Sigmoid colon (tissue), 7 donors: ENCODE data around the gene CUX1. TPM values are rescaled to one million over a fixed set of nuclear protein-coding genes. Genes with fewer than 3 reads are reported as not detected.

Experiments used
- DNase-seq: peaks from one replicate; pipeline ENCODE4 v3.0.0-alpha.2; 2019
- H3K27ac ChIP-seq, 4 donors: fragments of 200-600 bp; sonication (generic); one replicate each; pipeline ENCODE4 v1.5.1; 2016 to 2019; ENCODE audit warnings: mild to moderate bottlenecking in 1 of 4
- H3K27me3 ChIP-seq, 3 donors: fragments of 200-600 bp; sonication (generic); one replicate each; pipeline ENCODE4 v1.5.1; 2019; ENCODE audit warnings: mild to moderate bottlenecking in 1 of 3
- H3K36me3 ChIP-seq, 4 donors: fragments of 200-600 bp; sonication (generic); one replicate each; pipeline ENCODE4 v1.5.1; 2016 to 2019
- H3K4me1 ChIP-seq, 4 donors: fragments of 200-600 bp; sonication (generic); one replicate each; pipeline ENCODE4 v1.5.1; 2017 to 2019
- H3K4me3 ChIP-seq, 4 donors: fragments of 200-600 bp; sonication (generic); one replicate each; pipeline ENCODE4 v1.5.1; 2017 to 2019; ENCODE audit warnings: mild to moderate bottlenecking in 2 of 4, moderate library complexity in 1 of 4
- H3K9me3 ChIP-seq, 4 donors: fragments of 200-600 bp in 3 of 4; sonication (generic) in 3 of 4; one replicate each; pipeline versions ENCODE4 v1.5.1 to v1.6.1; 2013 to 2019
- CTCF ChIP-seq, 4 experiments: fragments of 450-650 bp in 3 of 4; fragments of 200-600 bp in 1 of 4; IDR thresholded peaks; one replicate each; pipeline ENCODE4 v1.5.1; 2016 to 2019; ENCODE audit warnings: antibody characterized with exemption in 4 of 4, mild to moderate bottlenecking in 3 of 4, moderate library complexity in 2 of 4
- EP300 ChIP-seq, 4 donors: sonication (generic); formaldehyde crosslinking; IDR thresholded peaks; one replicate each; pipeline ENCODE4 v1.6.1; 2017; ENCODE audit warnings: antibody characterized with exemption in 4 of 4
- POLR2A ChIP-seq, 2 donors: fragments of 450-650 bp; IDR thresholded peaks; one replicate each; pipeline ENCODE4 v1.6.1; 2016; ENCODE audit warnings: antibody characterized with exemption in 2 of 2, mild to moderate bottlenecking in 2 of 2, moderate library complexity in 2 of 2
- POLR2AphosphoS5 ChIP-seq, 4 donors: sonication (generic); formaldehyde crosslinking; IDR thresholded peaks; one replicate each; pipeline ENCODE4 v1.6.1; 2017; ENCODE audit warnings: antibody characterized with exemption in 4 of 4
- WGBS, 2 donors: extraction: QIAGEN DNeasy Blood & Tissue Kit; methylation state at CpG; one replicate each; pipeline ENCODE4 v1.1.7; 2013; 5-methylcytosine and 5-hydroxymethylcytosine counted together
- intact Hi-C: fragments of 100-400 bp; cut with DNase I; formaldehyde crosslinking; loops from one replicate; pipeline ENCODE4 v1.15.1; 2023
- polyA plus RNA-seq, 3 donors: library from polyadenylated mRNA; stranded (reverse); fragments of 200-250 nt; gene quantifications; one replicate each; pipeline ENCODE4 v1.2.3, GENCODE V29; 2013
- total RNA-seq, 4 donors: library from RNA; depleted of rRNA; stranded (reverse); fragments of >200 nt; gene quantifications; one replicate each; pipeline ENCODE4 v1.1.0, GENCODE V29; 2016
- donor health status: healthy with polysubstance abuse.
- donor health status: Bipolar disorder and iron deficiency.
- donor health status: healthy.

CUX1 gene
- total and polyA plus RNA-seq, 7 donors: 46.7 to 127 (median 49.9) TPM

GRCh38 chr7:102285540-102286236 lies 468.3 kb downstream of the CUX1 start:
- 19 to 35% methylated on average over 19 of the region's 19 CpGs for WGBS, 2 donors
- intact Hi-C loops: loop anchor here (5.0 kb wide), 1 partner anchor 77 kb away; no protein-coding TSS in a partner anchor
- peaks cover 0 to 40% (median 27%) of the 10 kb centered on the region in 4 donors for H3K4me1 ChIP-seq
- no peaks in the 10 kb centered on the region for H3K9me3 ChIP-seq
- peak overlapping the region; percentile 82 to 83 (median 82) for H3K27ac ChIP-seq
- H3K4me3 ChIP-seq: peak overlapping the region; percentile 51 to 87 (median 82)
- TF ChIP-seq POLR2A (IDR thresholded peaks at IDR 0.05) (no peak), EP300 (IDR thresholded peaks at IDR 0.05) (no peak), CTCF (IDR thresholded peaks at IDR 0.05) (no peak), POLR2AphosphoS5 (IDR thresholded peaks at IDR 0.05) (no peak)
- H3K27me3 ChIP-seq: no peaks in the 10 kb centered on the region
- H3K36me3 ChIP-seq: no peaks in the 10 kb centered on the region
- no peak for DNase-seq

GRCh38 chr7:102286237-102287110 lies 469.0 kb downstream of the CUX1 start, which contains the start of gene SH2B2:
Gene SH2B2 (plus strand): TSS chr7:102286868. CDS start chr7:102300551, 13,683 bp downstream.
- Histone ChIP-seq H3K9me3 (no peaks in the 10 kb centered on the region), H3K27ac (peak within 1 kb of the TSS; percentile 82 to 83 (median 82)), H3K27me3 (peaks cover 0 to 5% (median 0%) of the 10 kb centered on the region in 3 donors), H3K4me1 (peaks cover 0 to 40% (median 27%) of the 10 kb centered on the region in 4 donors), H3K36me3 (no peaks in the 10 kb centered on the region), H3K4me3 (peak within 1 kb of the TSS; percentile 57 to 87 (median 82))
- peak in 1 of 4 experiments; percentile 10 for TF ChIP-seq CTCF (IDR thresholded peaks at IDR 0.05)
- peak in 1 of 2 donors; percentile 28 for TF ChIP-seq POLR2A (IDR thresholded peaks at IDR 0.05)
- no peak for TF ChIP-seq EP300 (IDR thresholded peaks at IDR 0.05)
- peak; percentile 22 to 81 (median 58) for TF ChIP-seq POLR2AphosphoS5 (IDR thresholded peaks at IDR 0.05)
- intact Hi-C loops: loop anchor here (5.0 kb wide), 1 partner anchor 76 kb away; no protein-coding TSS in a partner anchor
- DNase-seq: peak; percentile 92
- WGBS, 2 donors: 0 to 1% methylated on average over 116 of the region's 116 CpGs

GRCh38 chr7:102287111-102287980 lies 469.9 kb downstream of the CUX1 start:
- Histone ChIP-seq H3K27me3 (peaks cover 0 to 11% (median 0%) of the 10 kb centered on the region in 3 donors), H3K9me3 (no peaks in the 10 kb centered on the region), H3K36me3 (no peaks in the 10 kb centered on the region), H3K4me1 (peaks cover 0 to 40% (median 27%) of the 10 kb centered on the region in 4 donors), H3K27ac (peak overlapping the region; percentile 1 to 69 (median 58)), H3K4me3 (peak overlapping the region; percentile 57 to 87 (median 82))
- DNase-seq: peak; percentile 77
- 1% methylated on average over 69 of the region's 69 CpGs for WGBS, 2 donors
- TF ChIP-seq CTCF (IDR thresholded peaks at IDR 0.05) (no peak), POLR2AphosphoS5 (IDR thresholded peaks at IDR 0.05) (no peak), POLR2A (IDR thresholded peaks at IDR 0.05) (no peak), EP300 (IDR thresholded peaks at IDR 0.05) (no peak)
- intact Hi-C loops: loop anchor here (5.0 kb wide), 1 partner anchor 75 kb away; no protein-coding TSS in a partner anchor

- peaks cover 0 to 17% (median 4%) of the 10 kb centered on the region in 3 donors for H3K27me3 ChIP-seq
- no peak for DNase-seq
- H3K9me3 ChIP-seq: no peaks in the 10 kb centered on the region
- WGBS, 2 donors: 3 to 24% methylated on average over 5 of the region's 5 CpGs
- H3K36me3 ChIP-seq: no peaks in the 10 kb centered on the region
- TF ChIP-seq EP300 (IDR thresholded peaks at IDR 0.05) (no peak), POLR2AphosphoS5 (IDR thresholded peaks at IDR 0.05) (no peak), POLR2A (IDR thresholded peaks at IDR 0.05) (no peak), CTCF (IDR thresholded peaks at IDR 0.05) (no peak)
- no peak overlapping the region for H3K27ac ChIP-seq
- H3K4me1 ChIP-seq: peaks cover 0 to 40% (median 27%) of the 10 kb centered on the region in 4 donors
- peak overlapping the region; percentile 57 to 87 (median 82) for H3K4me3 ChIP-seq
- intact Hi-C loops: loop anchor here (5.0 kb wide), 1 partner anchor 74 kb away; no protein-coding TSS in a partner anchor
These were observed 470.5 kb downstream of the CUX1 start for GRCh38 chr7:102287981-102288278.
